GM12878 (cell line): ENCODE measurements around the gene SOX9. TPM values are rescaled to one million over a fixed set of nuclear protein-coding genes. Genes with fewer than 3 reads are reported as not detected.

Source experiments
- ATF2 ChIP-seq: IDR thresholded peaks from 2 replicates; pipeline ENCODE4 v1.6.1; 2012; ENCODE audit warnings: low read length, inconsistent platforms
- ATF3 ChIP-seq: IDR thresholded peaks from 2 replicates; pipeline ENCODE4 v1.6.1; 2011; ENCODE audit warnings: low read depth, mild to moderate bottlenecking, low read length, moderate library complexity, borderline replicate concordance; ENCODE audit errors: extremely low read depth
- CEBPB ChIP-seq, 2 experiments: fragments of 150-350 bp in 1 of 2; IDR thresholded peaks; 2 replicates each; pipeline ENCODE4 v1.6.1; 2012 to 2014; ENCODE audit warnings: low read depth in 2 of 2, low read length in 2 of 2, borderline replicate concordance in 1 of 2, inconsistent platforms in 1 of 2
- CUX1 ChIP-seq: IDR thresholded peaks from 2 replicates; pipeline ENCODE4 v1.6.1; 2012; ENCODE audit warnings: improper control_type of control experiment, low read depth, low read length; ENCODE audit not compliant: insufficient replicate concordance
- E2F8 ChIP-seq: fragments of 450-650 bp; IDR thresholded peaks from 2 replicates; pipeline ENCODE4 v1.6.1; 2018; ENCODE audit warnings: mild to moderate bottlenecking, low read depth, moderate library complexity; ENCODE audit not compliant: partially characterized antibody
- MAX ChIP-seq: IDR thresholded peaks from 2 replicates; pipeline ENCODE4 v1.6.1; 2012; ENCODE audit warnings: low read depth, low read length, improper control_type of control experiment
- NR2F1 ChIP-seq: fragments of 450-650 bp; conservative IDR thresholded peaks from 2 replicates; pipeline ENCODE4 v1.6.1; 2017; ENCODE audit warnings: mild to moderate bottlenecking
- SPI1 ChIP-seq: IDR thresholded peaks from 2 replicates; pipeline ENCODE4 v1.6.1; 2011; ENCODE audit warnings: low read depth, mild to moderate bottlenecking, low read length, moderate library complexity, borderline replicate concordance; ENCODE audit not compliant: insufficient read depth
- SREBF1 ChIP-seq: IDR thresholded peaks from 2 replicates; pipeline ENCODE4 v1.6.1; 2012; ENCODE audit warnings: mild to moderate bottlenecking, low read length
- TCF3 ChIP-seq: IDR thresholded peaks from 2 replicates; pipeline ENCODE4 v1.6.1; 2012; ENCODE audit warnings: low read depth, mild to moderate bottlenecking, low read length, borderline replicate concordance; ENCODE audit not compliant: insufficient read depth
- TCF7 ChIP-seq: IDR thresholded peaks from 2 replicates; pipeline ENCODE4 v1.6.1; 2014; ENCODE audit warnings: antibody characterized with exemption, borderline replicate concordance
- WRNIP1 ChIP-seq: IDR thresholded peaks from 2 replicates; pipeline ENCODE4 v1.6.1; 2011; ENCODE audit warnings: low read depth, low read length, improper control_type of control experiment, borderline replicate concordance
- polyA plus RNA-seq, 11 experiments: library from polyadenylated mRNA; depleted of rRNA in 4 of 11; unstranded in 6 of 11; stranded (reverse) in 5 of 11; fragments of >200 nt; fragmentation: Nextera tagmentation in 4 of 11; fragmentation: Illumina TruSeq in 1 of 11; extraction: Ambion mirVana in 4 of 11; extraction: Trizol in 1 of 11; gene quantifications; 1 replicate in 1 of 11; 2 replicates in 10 of 11; pipeline versions ENCODE4 v1.2.1 to v1.2.3, GENCODE V29; 2011 to 2016; ENCODE audit warnings: inconsistent platforms in 2 of 11, missing spikeins in 2 of 11, low read depth in 1 of 11
- total RNA-seq, 4 experiments: library from RNA; depleted of rRNA in 3 of 4; stranded (reverse); fragments of >200 nt in 3 of 4; fragmentation: Illumina TruSeq in 1 of 4; extraction: Trizol in 1 of 4; gene quantifications; 2 replicates each; pipeline versions ENCODE4 v1.2.1 to v1.2.3, GENCODE V29; 2013 to 2021
- TF ChIP-seq, protein P1 (sequence below): IDR thresholded peaks from 2 replicates; pipeline ENCODE4 v1.6.1; 2011; ENCODE audit warnings: borderline replicate concordance, low read depth, mild to moderate bottlenecking, moderate library complexity, mixed read lengths, low read length; ENCODE audit not compliant: insufficient read depth; ENCODE audit errors: extremely low read length
- TF ChIP-seq, protein P2 (sequence below): fragments of 450-650 bp; IDR thresholded peaks from 2 replicates; pipeline ENCODE4 v1.6.1; 2016; ENCODE audit warnings: mild to moderate bottlenecking

Gene SOX9
- total and polyA plus RNA-seq, 10 of the 15 experiments (the other 5 are each of a cell fraction or from before 2014, with no cell fraction given) = 1.2 to 19.0 (median 5.5) TPM

- TF ChIP-seq CUX1 = no peak
- TF ChIP-seq WRNIP1 = no peak
- TF ChIP-seq, protein P1, sequence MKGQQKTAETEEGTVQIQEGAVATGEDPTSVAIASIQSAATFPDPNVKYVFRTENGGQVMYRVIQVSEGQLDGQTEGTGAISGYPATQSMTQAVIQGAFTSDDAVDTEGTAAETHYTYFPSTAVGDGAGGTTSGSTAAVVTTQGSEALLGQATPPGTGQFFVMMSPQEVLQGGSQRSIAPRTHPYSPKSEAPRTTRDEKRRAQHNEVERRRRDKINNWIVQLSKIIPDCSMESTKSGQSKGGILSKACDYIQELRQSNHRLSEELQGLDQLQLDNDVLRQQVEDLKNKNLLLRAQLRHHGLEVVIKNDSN = no peak
- no peak for TF ChIP-seq TCF7
- TF ChIP-seq CEBPB (IDR thresholded peaks at IDR 0.05; ENCODE audit: borderline replicate concordance in 1 of 2, low read depth in 2 of 2, low read length in 2 of 2) = no peak
- no peak for TF ChIP-seq TCF3
- TF ChIP-seq ATF2 = no peak
- no peak for TF ChIP-seq MAX
- no peak for TF ChIP-seq ATF3
- TF ChIP-seq SPI1 = no peak
- TF ChIP-seq, protein P2, sequence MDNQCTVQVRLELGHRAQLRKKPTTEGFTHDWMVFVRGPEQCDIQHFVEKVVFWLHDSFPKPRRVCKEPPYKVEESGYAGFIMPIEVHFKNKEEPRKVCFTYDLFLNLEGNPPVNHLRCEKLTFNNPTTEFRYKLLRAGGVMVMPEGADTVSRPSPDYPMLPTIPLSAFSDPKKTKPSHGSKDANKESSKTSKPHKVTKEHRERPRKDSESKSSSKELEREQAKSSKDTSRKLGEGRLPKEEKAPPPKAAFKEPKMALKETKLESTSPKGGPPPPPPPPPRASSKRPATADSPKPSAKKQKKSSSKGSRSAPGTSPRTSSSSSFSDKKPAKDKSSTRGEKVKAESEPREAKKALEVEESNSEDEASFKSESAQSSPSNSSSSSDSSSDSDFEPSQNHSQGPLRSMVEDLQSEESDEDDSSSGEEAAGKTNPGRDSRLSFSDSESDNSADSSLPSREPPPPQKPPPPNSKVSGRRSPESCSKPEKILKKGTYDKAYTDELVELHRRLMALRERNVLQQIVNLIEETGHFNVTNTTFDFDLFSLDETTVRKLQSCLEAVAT = 0 out of 2 replicates have a peak, but pooled peaks have one; percentile 48
- no peak for TF ChIP-seq SREBF1
- no peak for TF ChIP-seq E2F8
- TF ChIP-seq NR2F1 = no peak; the same call in 1 of the 2 replicates
Observed at GRCh38 chr17:72121164-72122009, 567 bp downstream of the SOX9 start (continued).
